NK-92 treated with Interleukin-12 subunit alpha and Interleukin-12 subunit beta, amount 100 ng/mL, for 24 hours (cell line): ENCODE data around the gene IGF2.

ENCODE experiments used
- DNase-seq: peaks from one replicate; lab custom pipeline; 2025; lab: John Stamatoyannopoulos, UW

IGF2 gene

GRCh38 chr11:2169626-2170570, 30.7 kb upstream of the IGF2 start:
- no peak for DNase-seq

- no peak for DNase-seq
These were observed 29.8 kb upstream of the IGF2 start for GRCh38 chr11:2169005-2169378.

- DNase-seq: no peak
These were observed 29.3 kb upstream of the IGF2 start for GRCh38 chr11:2168286-2169004.

GRCh38 chr11:2167141-2168045, 28.2 kb upstream of the IGF2 start:
- no peak for DNase-seq

DNA sequence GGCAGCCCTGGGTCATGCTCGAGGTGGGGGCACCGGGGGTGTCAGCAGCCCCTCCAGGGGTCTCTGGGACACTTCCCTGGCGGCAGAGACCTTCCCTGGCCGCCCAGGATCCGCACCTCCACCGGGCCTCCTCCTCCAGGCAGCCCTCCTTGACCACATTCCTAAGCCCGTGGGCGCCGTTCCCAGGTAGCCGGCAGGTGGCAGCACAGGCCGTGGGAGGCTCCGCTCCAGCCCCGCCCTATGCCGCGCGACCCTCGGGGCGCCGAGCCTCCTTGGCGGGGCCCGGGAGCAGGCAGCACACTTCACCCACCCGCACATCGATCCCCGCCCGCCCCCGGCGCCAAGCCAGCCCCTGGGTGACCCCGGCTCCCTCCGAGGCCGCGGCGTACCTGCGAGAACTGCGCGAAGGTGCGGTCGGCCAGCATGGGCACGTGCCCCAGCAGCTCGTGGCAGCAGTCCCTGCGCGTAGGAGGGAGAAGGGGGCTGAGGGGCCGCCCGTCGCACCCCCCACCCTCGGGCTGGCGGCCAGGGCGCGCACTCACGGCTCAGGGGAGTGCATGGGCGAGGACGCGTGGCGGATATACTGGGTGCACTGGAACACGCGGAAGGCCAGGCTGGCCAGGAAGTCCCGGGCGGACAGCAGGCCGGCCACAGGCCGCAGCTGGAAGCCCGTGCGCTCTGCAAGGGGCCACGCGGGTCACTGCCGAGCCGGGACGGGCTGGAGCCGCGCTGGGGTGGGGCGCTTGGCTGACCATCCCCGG, 27.1 kb upstream of the IGF2 start:
- DNase-seq: no peak

DNA sequence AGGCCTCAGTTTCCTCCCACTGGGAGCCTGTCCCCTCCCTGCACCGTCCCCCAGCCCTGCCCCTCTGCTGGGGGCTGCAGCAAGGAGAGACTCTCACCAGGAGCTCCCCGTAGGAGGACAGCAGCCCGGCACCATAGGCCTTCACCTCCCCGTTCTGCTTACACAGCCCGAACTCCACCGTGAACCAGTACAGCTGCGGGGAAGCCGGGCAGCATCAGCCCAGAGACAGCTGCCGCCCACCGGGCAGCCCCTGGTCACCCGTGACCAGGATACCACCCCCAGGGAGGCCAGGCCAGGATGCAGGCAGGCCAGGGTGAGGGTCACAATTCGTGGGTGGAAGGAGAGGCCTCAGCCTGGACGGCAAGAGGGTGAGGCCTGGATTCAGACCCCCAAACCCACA, 26.4 kb upstream of the IGF2 start:
- DNase-seq: no peak

- DNase-seq: no peak
These were observed 25.8 kb upstream of the IGF2 start for GRCh38 chr11:2164861-2165555.

GRCh38 chr11:2164081-2164480, 24.9 kb upstream of the IGF2 start:
- DNase-seq: no peak

- DNase-seq: no peak
These were observed 24.3 kb upstream of the IGF2 start for GRCh38 chr11:2163428-2163978.

DNA sequence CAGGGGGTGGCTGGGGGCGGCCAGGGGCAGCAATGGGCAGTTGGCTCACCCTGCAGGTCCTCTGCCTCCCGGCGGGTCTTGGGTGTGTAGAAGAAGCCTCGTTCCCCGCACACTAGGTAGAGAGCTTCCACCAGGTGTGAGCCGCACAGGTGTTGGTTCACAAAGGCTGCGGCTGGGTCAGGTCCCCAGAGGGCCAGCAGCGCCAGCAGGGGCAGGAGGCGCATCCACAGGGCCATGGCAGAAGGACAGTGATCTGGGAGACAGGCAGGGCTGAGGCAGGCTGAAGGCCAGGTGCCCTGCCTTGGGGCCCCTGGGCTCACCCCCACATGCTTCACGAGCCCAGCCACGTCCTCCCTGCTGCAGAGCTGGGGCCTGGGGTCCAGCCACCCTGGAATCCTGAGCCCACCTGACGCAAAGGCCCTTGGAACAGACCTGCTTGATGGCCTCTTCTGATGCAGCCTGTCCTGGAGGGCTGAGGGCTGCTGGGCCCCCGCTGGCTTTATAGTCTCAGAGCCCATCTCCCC, 21.6 kb upstream of the IGF2 start, which contains the start of gene INS:
TSS of gene INS (minus strand) at position 474 of the 524 bp plus-strand sequence. CDS start at position 236, 238 bp downstream.
- no peak for DNase-seq

- DNase-seq: no peak
These were observed 20.6 kb upstream of the IGF2 start for GRCh38 chr11:2159536-2160413.

DNA sequence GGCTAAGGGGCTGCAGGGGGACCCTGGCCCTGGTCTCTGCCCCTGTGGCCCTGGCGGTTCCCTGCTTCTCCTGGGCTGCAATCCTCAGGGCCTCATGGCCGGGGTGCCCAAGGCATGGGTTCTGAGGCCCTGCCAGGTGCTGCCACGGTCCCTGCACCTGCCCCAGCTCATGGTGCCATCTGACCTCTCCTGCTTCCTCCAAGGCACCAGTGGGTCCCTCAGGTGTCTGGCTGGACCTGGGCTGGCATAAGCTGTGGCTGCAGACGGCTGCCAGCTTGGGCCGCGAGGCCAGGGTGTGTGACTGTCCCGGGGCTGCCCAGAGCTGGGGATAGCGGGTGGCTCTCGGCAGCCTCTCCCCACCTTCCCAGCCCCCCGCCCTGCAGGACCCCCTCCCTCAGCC, 19.8 kb upstream of the IGF2 start:
- no peak for DNase-seq

- no peak for DNase-seq
These were observed 19.1 kb upstream of the IGF2 start for GRCh38 chr11:2158296-2158737.

DNA sequence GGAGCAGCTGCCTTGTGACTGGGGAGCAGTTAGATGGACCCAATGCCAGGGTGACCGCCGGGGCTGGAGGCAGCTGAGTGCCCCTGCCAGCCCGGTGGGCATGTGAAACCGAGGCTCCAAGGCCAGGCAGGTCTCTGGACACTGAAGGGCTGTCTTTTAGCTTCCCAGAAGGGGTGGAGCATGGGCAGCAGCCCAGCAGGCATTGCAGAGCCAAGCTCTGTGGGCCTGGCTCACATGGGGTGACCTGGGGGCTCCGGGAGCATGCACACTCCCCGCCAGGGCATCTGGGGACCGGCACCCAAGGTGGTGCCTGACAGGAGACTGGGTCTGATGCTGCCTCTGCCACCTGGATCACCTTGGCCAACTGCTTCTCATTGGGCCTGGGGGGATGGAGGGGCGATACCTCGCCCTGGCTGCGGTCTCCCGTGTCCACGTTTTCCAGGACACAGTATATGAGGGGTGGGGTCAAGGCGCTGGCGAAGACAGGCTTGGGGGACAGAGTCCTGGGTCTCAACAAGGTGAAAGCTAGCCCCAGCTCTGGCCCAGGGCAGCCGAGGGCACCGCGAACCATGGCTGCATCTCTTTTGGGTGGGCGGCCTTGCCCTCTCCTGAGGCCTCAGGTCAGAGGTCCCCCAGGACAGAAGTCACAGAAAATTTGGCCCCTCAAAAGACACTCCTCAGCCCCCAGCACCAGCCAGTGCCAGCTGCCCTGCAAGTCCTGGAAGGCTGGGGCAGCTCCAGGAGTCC, 18.3 kb upstream of the IGF2 start:
- no peak for DNase-seq

DNA sequence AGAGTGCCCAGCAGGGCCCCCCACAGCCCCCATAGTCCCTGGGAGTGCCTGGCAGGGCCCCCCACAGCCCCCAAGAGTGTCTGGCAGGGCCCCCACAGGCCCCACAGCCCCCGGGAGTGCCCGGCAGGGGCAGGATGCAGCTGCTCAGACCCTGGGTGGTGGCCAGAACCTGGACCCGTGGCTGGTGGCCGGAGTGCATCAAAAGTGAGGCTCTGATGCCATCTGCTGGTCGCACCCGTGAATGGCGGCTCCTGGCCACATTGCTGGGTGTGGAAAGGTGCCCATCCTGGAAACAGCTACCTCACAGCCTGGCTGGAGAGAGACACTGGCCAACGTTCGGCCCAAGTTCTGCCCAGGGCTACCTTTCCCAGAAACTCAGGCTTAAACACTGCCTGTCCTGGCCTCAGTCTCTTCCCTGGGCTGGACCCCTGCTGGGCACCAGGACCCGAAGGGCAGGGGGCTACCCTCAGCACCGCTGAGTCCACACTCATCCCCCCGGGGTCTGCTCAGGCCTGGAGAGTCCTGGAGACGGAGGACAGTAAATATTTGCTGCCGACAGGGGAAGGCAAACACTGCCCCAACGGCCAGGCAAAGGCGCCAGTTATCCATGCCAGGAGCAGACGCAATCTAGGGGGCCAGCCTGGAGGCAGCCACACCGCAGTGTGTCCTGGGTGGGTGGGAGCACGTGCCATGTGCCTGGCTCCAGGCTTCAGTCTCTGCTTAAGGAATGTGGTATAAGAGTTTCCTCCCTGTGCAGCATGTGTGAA, 17.4 kb upstream of the IGF2 start:
- peak; percentile 9 for DNase-seq

GRCh38 chr11:2155511-2155910, 16.3 kb upstream of the IGF2 start:
- DNase-seq: no peak

GRCh38 chr11:2154889-2155288, 15.7 kb upstream of the IGF2 start:
- no peak for DNase-seq

DNA sequence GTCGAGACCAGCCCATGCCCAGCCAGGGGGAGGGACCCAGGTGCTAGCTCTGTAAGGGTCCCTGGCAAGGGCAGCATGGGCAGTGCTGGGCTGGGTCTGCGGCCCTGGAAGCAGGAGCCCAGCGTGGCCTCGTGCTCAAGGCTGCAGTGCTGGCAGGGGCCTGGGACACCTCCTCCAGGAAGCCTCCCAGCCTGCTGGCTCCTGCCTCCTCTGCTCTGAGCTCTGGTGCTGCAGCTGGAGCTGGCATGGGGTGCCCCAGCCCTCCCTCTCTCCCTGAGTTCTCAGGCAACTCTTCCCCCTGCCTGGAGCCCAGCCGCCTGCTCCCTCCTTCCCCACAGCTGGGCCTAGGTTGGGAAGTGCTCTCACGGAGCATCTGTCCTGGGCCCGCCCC, 15.0 kb upstream of the IGF2 start:
- no peak for DNase-seq
